GM10266 (cell line): ENCODE measurements around the gene CRYAB.

Source experiments
- DNase-seq: peaks from one replicate; pipeline ENCODE4 v3.0.0; 2012; ENCODE audit errors: extremely low spot score
- CTCF ChIP-seq: IDR thresholded peaks from 2 replicates; pipeline ENCODE4 v1.5.1; 2012; ENCODE audit warnings: mild to moderate bottlenecking, low read depth; ENCODE audit not compliant: control insufficient read depth, insufficient read depth; ENCODE audit errors: missing control alignments

Gene CRYAB

GRCh38 chr11:111947143-111947542, 35.6 kb upstream of the CRYAB start:
- no peak for TF ChIP-seq CTCF
- no peak for DNase-seq

GRCh38 chr11:111946499-111946898, 34.9 kb upstream of the CRYAB start:
- DNase-seq: no peak
- TF ChIP-seq CTCF: no peak

- no peak for TF ChIP-seq CTCF
- no peak for DNase-seq
Measured at GRCh38 chr11:111945198-111945597, 33.6 kb upstream of the CRYAB start.

GRCh38 chr11:111944651-111945051, 33.1 kb upstream of the CRYAB start:
- DNase-seq: no peak
- TF ChIP-seq CTCF: no peak

GRCh38 chr11:111944139-111944538, 32.6 kb upstream of the CRYAB start:
- no peak for TF ChIP-seq CTCF

GRCh38 chr11:111942829-111943228, 31.3 kb upstream of the CRYAB start:
- no peak for DNase-seq
- no peak for TF ChIP-seq CTCF

More at GRCh38 chr11:111944139-111944538, 32.6 kb upstream of the CRYAB start:
- no peak for DNase-seq

- no peak for TF ChIP-seq CTCF
- no peak for DNase-seq
Measured at GRCh38 chr11:111941963-111942362, 30.4 kb upstream of the CRYAB start.
